K562 (cell line): ENCODE measurements around the gene IBA57. TPM values are rescaled to one million over a fixed set of nuclear protein-coding genes. Genes with fewer than 3 reads are reported as not detected.
A peak's percentile ranks its signal among the peaks of the same experiment; 100 is the strongest.
"Not testable (repeated sequence)": the region's sequence is repeated elsewhere in the genome, so short reads cannot be mapped to it uniquely, and the experiment has no call there.

ENCODE experiments used
- ATAC-seq: fragments of 200-7000 bp; cut with Tn5 transposase; 3 replicates; pipeline ENCODE4 v1.9.1; 2020; ENCODE audit warnings: moderate library complexity
- BruUV-seq: library from RNA; stranded (reverse); fragments of 400-500 nt; replicated peaks from 2 replicates; lab custom pipeline; 2021; lab: Mats Ljungman, UMichigan
- CTCF ChIA-PET: fragments of 300-600 bp; formaldehyde crosslinking; extraction: SDS; loops from one replicate; lab custom pipeline; 2021; ENCODE audit warnings: low intra/inter-chr PET ratio; lab: Yijun Ruan, JAX
- POLR2A ChIA-PET: fragments of 300-600, 350-650 bp; sonication (Branson Sonifier 250); formaldehyde crosslinking; extraction: SDS; loops from one replicate; lab custom pipeline; 2021; ENCODE audit warnings: antibody characterized with exemption, inconsistent platforms; lab: Yijun Ruan, JAX
- DNase-seq, 4 experiments: peaks; one replicate each; pipeline versions ENCODE4 v3.0.0 to v3.0.0-alpha.2; 2011 to 2018; ENCODE audit warnings: low spot score in 3 of 4, mixed read lengths in 3 of 4; ENCODE audit errors: extremely low read depth in 1 of 4
- FAIRE-seq: peaks from 2 replicates; lab custom pipeline; 2011; peaks lifted over from hg19 to GRCh38; lab: Jason Lieb, UNC
- H2AFZ ChIP-seq: 2 replicates; pipeline ENCODE4 v1.6.0; 2011; ENCODE audit warnings: low read depth, low read length, control low read depth, inconsistent platforms
- H3K27ac ChIP-seq: fragments of 200-600 bp; 3 replicates; pipeline ENCODE4 v1.8.0; 2011; ENCODE audit warnings: low read depth, mild to moderate bottlenecking, control low read depth, inconsistent platforms, low read length, moderate library complexity, mixed read lengths; ENCODE audit errors: extremely low read depth
- H3K27me3 ChIP-seq, 2 experiments: fragments of 300-600 bp in 1 of 2; 2 replicates in 1 of 2; 3 replicates in 1 of 2; pipeline versions ENCODE4 v1.6.0 to v1.8.0; 2011; ENCODE audit warnings: inconsistent platforms in 2 of 2, low read length in 2 of 2, mild to moderate bottlenecking in 1 of 2, mixed read lengths in 1 of 2, moderate library complexity in 1 of 2; ENCODE audit not compliant: control insufficient read depth in 2 of 2, insufficient read depth in 2 of 2
- H3K36me3 ChIP-seq: fragments of 300-600 bp; 3 replicates; pipeline ENCODE4 v1.8.0; 2011; ENCODE audit warnings: mild to moderate bottlenecking, low read length, inconsistent platforms; ENCODE audit not compliant: control insufficient read depth, insufficient read depth
- H3K4me1 ChIP-seq, 2 experiments: fragments of 200-600 bp in 1 of 2; replicated peaks in 1 of 2; 2 replicates in 1 of 2; 3 replicates in 1 of 2; pipeline versions ENCODE4 v1.5.1 to v1.8.0; 2011; ENCODE audit warnings: inconsistent platforms in 2 of 2, low read length in 2 of 2, mild to moderate bottlenecking in 1 of 2, mixed read lengths in 1 of 2, moderate library complexity in 1 of 2; ENCODE audit not compliant: control insufficient read depth in 2 of 2, insufficient read depth in 2 of 2
- H3K4me2 ChIP-seq: 2 replicates; pipeline ENCODE4 v1.6.1; 2011; ENCODE audit warnings: low read length, control low read depth, inconsistent platforms, mixed read lengths; ENCODE audit not compliant: insufficient read depth
- H3K4me3 ChIP-seq: fragments of 200-600 bp; sonication (generic), shearing (Covaris generic); 2 replicates; pipeline ENCODE4 v1.5.1; 2016; ENCODE audit warnings: control low read depth, inconsistent platforms
- H3K79me2 ChIP-seq: fragments of 200-600 bp; 3 replicates; pipeline ENCODE4 v1.8.0; 2011; ENCODE audit warnings: low read length, inconsistent platforms; ENCODE audit not compliant: control insufficient read depth, insufficient read depth
- H3K9ac ChIP-seq, 2 experiments: 2 replicates each; pipeline versions ENCODE4 v1.6.0 to v1.6.1; 2011; ENCODE audit warnings: low read depth in 2 of 2, low read length in 2 of 2, control low read depth in 1 of 2, inconsistent platforms in 1 of 2, mild to moderate bottlenecking in 1 of 2, mixed read lengths in 1 of 2; ENCODE audit not compliant: insufficient read depth in 1 of 2
- H3K9me1 ChIP-seq: one replicate; pipeline ENCODE4 v1.6.0; 2011; ENCODE audit warnings: inconsistent platforms, mild to moderate bottlenecking, low read length, moderate library complexity; ENCODE audit not compliant: control insufficient read depth, insufficient read depth
- H3K9me3 ChIP-seq: replicated peaks from 2 replicates; pipeline ENCODE4 v1.5.1; 2011; ENCODE audit warnings: low read depth, low read length, inconsistent platforms; ENCODE audit not compliant: control insufficient read depth, insufficient read depth
- H4K20me1 ChIP-seq: replicated peaks from 2 replicates; pipeline ENCODE4 v1.6.1; 2011; ENCODE audit warnings: low read length, inconsistent platforms, mixed read lengths; ENCODE audit not compliant: control insufficient read depth, insufficient read depth
- ATF7 ChIP-seq: fragments of 450-650 bp; IDR thresholded peaks from 2 replicates; pipeline ENCODE4 v1.7.1; 2014; ENCODE audit warnings: mild to moderate bottlenecking, moderate library complexity
- HDAC8 ChIP-seq: fragments of 450-650 bp; IDR thresholded peaks from 2 replicates; pipeline ENCODE4 v1.6.1; 2016; ENCODE audit warnings: mild to moderate bottlenecking, missing genetic modification characterization, moderate library complexity, missing compliant biosample characterization
- JUND ChIP-seq, 2 experiments: IDR thresholded peaks; 2 replicates in 1 of 2; 3 replicates in 1 of 2; pipeline ENCODE4 v1.6.1; 2011; ENCODE audit warnings: borderline replicate concordance in 2 of 2, low read depth in 2 of 2, low read length in 2 of 2, improper control_type of control experiment in 1 of 2, missing biosample characterization in 1 of 2, missing genetic modification characterization in 1 of 2, missing genetic modification reagents in 1 of 2
- MAX ChIP-seq: sonication (generic); formaldehyde crosslinking; IDR thresholded peaks from 2 replicates; pipeline ENCODE4 v1.9.0; 2022; ENCODE audit warnings: mild to moderate bottlenecking, missing genetic modification reagents
- ZNF121 ChIP-seq: sonication (generic); formaldehyde crosslinking; conservative IDR thresholded peaks from 2 replicates; pipeline ENCODE4 v1.8.0; 2022; ENCODE audit warnings: missing genetic modification reagents
- ZNF274 ChIP-seq: IDR thresholded peaks from 2 replicates; pipeline ENCODE4 v1.6.1; 2011; ENCODE audit warnings: low read depth, mild to moderate bottlenecking, low read length, moderate library complexity, borderline replicate concordance
- ZNF277 ChIP-seq: fragments of 250-450 bp; sonication (Bioruptor Pico); IDR thresholded peaks from 2 replicates; pipeline ENCODE4 v1.8.0; 2022; ENCODE audit warnings: inconsistent platforms, mild to moderate bottlenecking, moderate library complexity, borderline replicate concordance
- WGBS: fragments of 100-300 bp; shearing (Covaris generic); methylation state at CpG from one replicate; pipeline ENCODE4 v1.1.6; 2016; ENCODE audit warnings: low coverage, mixed read lengths; ENCODE audit not compliant: insufficient coverage; ENCODE audit errors: missing lambda C conversion rate; 5-methylcytosine and 5-hydroxymethylcytosine counted together
- in situ Hi-C: fragments of 300-500 bp; cut with MboI; formaldehyde crosslinking; loops from 4 replicates; pipeline ENCODE4 v1.15.0; 2018; ENCODE audit warnings: inconsistent platforms, mixed read lengths
- intact Hi-C: fragments of 100-400 bp; cut with micrococcal nuclease; formaldehyde crosslinking; loops from 2 replicates; pipeline ENCODE4 v1.14.2; 2022
- polyA plus RNA-seq, 8 experiments: library from polyadenylated mRNA; depleted of rRNA in 4 of 8; stranded (reverse) in 5 of 8; unstranded in 3 of 8; fragments of >200 nt; fragmentation: Nextera tagmentation in 2 of 8; fragmentation: Illumina TruSeq in 1 of 8; extraction: Ambion mirVana in 2 of 8; extraction: Trizol in 1 of 8; gene quantifications; 2 replicates each; pipeline versions ENCODE4 v1.2.1 to v1.2.3, GENCODE V29; 2011 to 2014; ENCODE audit warnings: inconsistent platforms in 1 of 8, missing spikeins in 1 of 8
- total RNA-seq, 7 experiments: library from RNA; depleted of rRNA in 6 of 7; stranded (reverse); fragments of >200 nt in 6 of 7; fragmentation: Illumina TruSeq in 2 of 7; extraction: Trizol in 2 of 7; gene quantifications; 2 replicates each; pipeline versions ENCODE4 v1.2.1 to v1.2.3, GENCODE V29; 2011 to 2021; ENCODE audit warnings: low replicate concordance in 1 of 7
- TF ChIP-seq, protein P1 (sequence below): sonication (generic); formaldehyde crosslinking; IDR thresholded peaks from 2 replicates; pipeline ENCODE4 v1.8.0; 2023; ENCODE audit warnings: mild to moderate bottlenecking, missing genetic modification reagents

Gene IBA57
- total and polyA plus RNA-seq, 9 of the 15 experiments (the other 6 are each of a cell fraction or from before 2014, with no cell fraction given) = 0.77 to 15.5 (median 2.7) TPM

- in situ Hi-C loops = loop anchor here (10.0 kb wide), 1 partner anchor 294 kb away; no protein-coding TSS in a partner anchor
Observed at GRCh38 chr1:228221097-228221496, 55.5 kb downstream of the IBA57 start.

GRCh38 chr1:228222548-228222947 is 56.9 kb downstream of the IBA57 start:
- in situ Hi-C loops = loop anchor here (10.0 kb wide), 1 partner anchor 292 kb away; no protein-coding TSS in a partner anchor
- no TSS peak for BruUV-seq
- TF ChIP-seq ZNF274 (no peak), MAX (CRISPR knock-in tag) (peak; percentile 51), HDAC8 (tag) (no peak), ZNF277 (CRISPR knock-in tag) (no peak), ATF7 (0 out of 2 replicates have a peak, but pooled peaks have one; percentile 25), JUND (IDR thresholded peaks at IDR 0.05; ENCODE audit: borderline replicate concordance, low read depth, low read length) (no peak), JUND (tag; IDR thresholded peaks at IDR 0.05; ENCODE audit: borderline replicate concordance, low read depth, low read length) (peak; percentile 37; the same call in 1 of the 3 replicates)
- TF ChIP-seq, protein P1, sequence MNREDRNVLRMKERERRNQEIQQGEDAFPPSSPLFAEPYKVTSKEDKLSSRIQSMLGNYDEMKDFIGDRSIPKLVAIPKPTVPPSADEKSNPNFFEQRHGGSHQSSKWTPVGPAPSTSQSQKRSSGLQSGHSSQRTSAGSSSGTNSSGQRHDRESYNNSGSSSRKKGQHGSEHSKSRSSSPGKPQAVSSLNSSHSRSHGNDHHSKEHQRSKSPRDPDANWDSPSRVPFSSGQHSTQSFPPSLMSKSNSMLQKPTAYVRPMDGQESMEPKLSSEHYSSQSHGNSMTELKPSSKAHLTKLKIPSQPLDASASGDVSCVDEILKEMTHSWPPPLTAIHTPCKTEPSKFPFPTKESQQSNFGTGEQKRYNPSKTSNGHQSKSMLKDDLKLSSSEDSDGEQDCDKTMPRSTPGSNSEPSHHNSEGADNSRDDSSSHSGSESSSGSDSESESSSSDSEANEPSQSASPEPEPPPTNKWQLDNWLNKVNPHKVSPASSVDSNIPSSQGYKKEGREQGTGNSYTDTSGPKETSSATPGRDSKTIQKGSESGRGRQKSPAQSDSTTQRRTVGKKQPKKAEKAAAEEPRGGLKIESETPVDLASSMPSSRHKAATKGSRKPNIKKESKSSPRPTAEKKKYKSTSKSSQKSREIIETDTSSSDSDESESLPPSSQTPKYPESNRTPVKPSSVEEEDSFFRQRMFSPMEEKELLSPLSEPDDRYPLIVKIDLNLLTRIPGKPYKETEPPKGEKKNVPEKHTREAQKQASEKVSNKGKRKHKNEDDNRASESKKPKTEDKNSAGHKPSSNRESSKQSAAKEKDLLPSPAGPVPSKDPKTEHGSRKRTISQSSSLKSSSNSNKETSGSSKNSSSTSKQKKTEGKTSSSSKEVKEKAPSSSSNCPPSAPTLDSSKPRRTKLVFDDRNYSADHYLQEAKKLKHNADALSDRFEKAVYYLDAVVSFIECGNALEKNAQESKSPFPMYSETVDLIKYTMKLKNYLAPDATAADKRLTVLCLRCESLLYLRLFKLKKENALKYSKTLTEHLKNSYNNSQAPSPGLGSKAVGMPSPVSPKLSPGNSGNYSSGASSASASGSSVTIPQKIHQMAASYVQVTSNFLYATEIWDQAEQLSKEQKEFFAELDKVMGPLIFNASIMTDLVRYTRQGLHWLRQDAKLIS (CRISPR knock-in tag) = no peak

More at GRCh38 chr1:228221097-228221496, 55.5 kb downstream of the IBA57 start:
- H3K36me3 ChIP-seq, BruUV-seq, CTCF ChIA-PET, H3K4me3 ChIP-seq, H3K9me3 ChIP-seq, FAIRE-seq: not testable (repeated sequence)
- peak; percentile 75; the same call in 1 of the 2 replicates for TF ChIP-seq ZNF121 (CRISPR knock-in tag)
- TF ChIP-seq, all 486 proteins: peak for 1; not testable (repeated sequence) for 485
- H3K27ac ChIP-seq, H3K9ac ChIP-seq, H3K9me1 ChIP-seq, H3K27me3 ChIP-seq, H4K20me1 ChIP-seq, H3K4me2 ChIP-seq, intact Hi-C loops, DNase-seq, ATAC-seq, H3K79me2 ChIP-seq, H2AFZ ChIP-seq: not testable (repeated sequence)
- 30% methylated on average over 9 of the region's 9 CpGs for WGBS
- POLR2A ChIA-PET = interaction anchor here (1.7 kb wide), 1 partner anchor 9 kb away, joined by 5 read pairs; no protein-coding TSS in a partner anchor
- peaks cover 5 to 30% of the 10 kb centered on the region in 2 experiments; a peak in 3 of 5 replicates for H3K4me1 ChIP-seq

More at GRCh38 chr1:228222548-228222947, 56.9 kb downstream of the IBA57 start:
- WGBS = 13% methylated on average over 11 of the region's 11 CpGs
- no peak for DNase-seq
- Histone ChIP-seq H2AFZ (peak overlapping the region; percentile 68), H3K9me3 (no peaks in the 10 kb centered on the region), H3K9ac (no peak overlapping the region; a peak in 1 of 4 replicates), H3K36me3 (no peaks in the 10 kb centered on the region; the same call in 2 of the 3 replicates), H3K4me3 (no peak overlapping the region), H3K4me1 (peaks cover 5 to 18% of the 10 kb centered on the region in 2 experiments; a peak in 3 of 5 replicates), H3K9me1 (no peaks in the 10 kb centered on the region), H3K27me3 (peaks cover 4 to 8% of the 10 kb centered on the region in 2 experiments; a peak in 3 of 5 replicates), H3K27ac (no peak overlapping the region), H4K20me1 (no peaks in the 10 kb centered on the region), H3K79me2 (no peaks in the 10 kb centered on the region), H3K4me2 (0 out of 2 replicates have a peak overlapping the region, but pooled peaks have one; percentile 3)
- intact Hi-C loops = no loop called here
- POLR2A ChIA-PET = no interaction called here
- CTCF ChIA-PET = no interaction called here
- FAIRE-seq = peak; percentile 6
- peak; percentile 6; the same call in 1 of the 3 replicates for ATAC-seq
